KOPT-K1 (cell line): ENCODE results near the gene GRM4.

Experiments
- H3K27ac ChIP-seq: fragments of 200-600 bp; sonication (generic); 2 replicates; pipeline ENCODE4 v1.5.1; 2016; ENCODE audit warnings: antibody characterized with exemption, mild to moderate bottlenecking, low read depth, low read length; ENCODE audit not compliant: poor library complexity, severe bottlenecking
- H3K36me3 ChIP-seq: fragments of 200-600 bp; sonication (generic); 2 replicates; pipeline ENCODE4 v1.5.1; 2017; ENCODE audit warnings: antibody characterized with exemption, mild to moderate bottlenecking, low read length, moderate library complexity; ENCODE audit not compliant: insufficient read depth
- H3K9me3 ChIP-seq: fragments of 200-600 bp; sonication (generic); 2 replicates; pipeline ENCODE4 v1.5.1; 2017; ENCODE audit warnings: antibody characterized with exemption, low read length, mild to moderate bottlenecking; ENCODE audit not compliant: insufficient read depth, poor library complexity, severe bottlenecking

GRM4 gene

DNA sequence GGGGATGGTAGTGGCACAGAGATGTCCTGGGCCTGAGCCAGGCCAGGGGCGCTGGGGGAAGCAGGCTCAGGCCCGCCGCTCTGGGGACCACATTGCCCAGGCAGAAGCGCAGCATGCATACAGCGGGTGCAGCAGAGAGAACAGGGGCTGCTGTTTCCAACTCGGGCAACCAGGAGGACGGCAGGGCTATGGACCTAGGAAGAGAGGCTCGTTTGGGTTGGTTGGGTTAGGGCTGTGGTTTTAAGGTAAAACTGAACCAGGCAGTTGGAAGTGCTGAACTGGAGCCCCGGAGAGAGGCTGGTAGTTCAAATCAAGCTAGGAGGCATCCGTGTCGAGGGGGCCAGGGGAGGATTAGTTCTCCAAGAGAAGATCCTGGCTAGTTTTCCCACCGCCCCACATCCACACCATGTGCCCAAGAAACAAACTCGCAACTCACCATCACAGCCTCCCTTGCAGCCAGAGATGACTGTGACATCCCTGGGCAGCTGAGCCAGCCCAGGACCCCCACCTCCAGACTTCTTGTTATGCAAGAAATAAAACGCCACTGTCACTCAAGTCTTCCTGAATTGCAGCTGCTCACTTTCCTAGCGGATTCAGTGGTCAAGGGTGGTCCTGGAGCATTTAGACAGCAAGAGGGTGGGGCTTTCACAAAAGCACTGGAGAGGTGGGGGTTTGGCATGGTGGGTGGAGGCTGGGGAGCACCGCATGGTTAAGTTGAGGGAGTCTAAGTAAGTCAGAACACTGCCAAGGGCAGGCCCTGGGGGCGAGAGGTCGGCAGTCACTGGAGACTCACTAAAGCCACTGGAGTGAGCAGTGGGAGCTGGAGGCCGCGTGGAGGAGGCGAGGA is 161.2 kb downstream of the GRM4 start:
- H3K9me3 ChIP-seq: no peaks in the 10 kb centered on the region
- no peaks in the 10 kb centered on the region for H3K36me3 ChIP-seq
- no peak overlapping the region for H3K27ac ChIP-seq

DNA sequence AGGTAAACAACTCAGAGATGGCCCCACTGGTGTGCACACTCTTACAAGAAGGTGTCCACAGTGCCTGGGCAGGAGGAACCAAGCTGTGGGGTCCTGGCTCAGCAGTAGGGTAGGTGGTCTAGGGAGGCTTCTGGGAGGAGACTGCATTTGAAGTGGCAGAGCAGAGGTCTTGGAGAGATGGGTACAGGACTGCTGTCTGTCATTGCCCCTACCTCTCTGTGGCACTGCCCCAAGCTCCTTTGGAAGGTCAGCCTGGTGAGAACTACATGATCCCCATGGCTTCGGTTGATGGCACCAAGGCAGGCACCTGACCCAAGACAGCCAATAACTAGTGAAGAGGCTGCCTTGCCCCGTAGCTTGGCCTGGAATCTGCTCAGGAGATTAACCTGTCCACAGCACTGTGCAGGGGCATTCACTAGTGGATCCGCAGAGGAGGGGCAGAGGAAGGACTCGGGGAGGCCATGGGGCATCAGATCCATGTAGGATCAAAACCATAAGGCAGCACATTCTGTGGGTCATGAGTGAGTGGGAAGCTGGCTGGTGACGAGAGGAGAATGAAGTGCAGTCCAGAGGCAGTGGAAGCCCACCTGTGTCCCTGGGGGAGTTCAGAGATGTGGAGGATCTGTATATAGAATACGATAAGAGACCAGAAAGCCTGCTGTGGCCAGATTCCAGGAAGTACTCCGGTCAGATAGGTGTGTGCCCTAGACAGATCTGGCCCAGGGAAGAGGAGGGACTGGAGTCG is 162.0 kb downstream of the GRM4 start:
- no peaks in the 10 kb centered on the region for H3K36me3 ChIP-seq
- no peak overlapping the region for H3K27ac ChIP-seq
- no peaks in the 10 kb centered on the region for H3K9me3 ChIP-seq

DNA sequence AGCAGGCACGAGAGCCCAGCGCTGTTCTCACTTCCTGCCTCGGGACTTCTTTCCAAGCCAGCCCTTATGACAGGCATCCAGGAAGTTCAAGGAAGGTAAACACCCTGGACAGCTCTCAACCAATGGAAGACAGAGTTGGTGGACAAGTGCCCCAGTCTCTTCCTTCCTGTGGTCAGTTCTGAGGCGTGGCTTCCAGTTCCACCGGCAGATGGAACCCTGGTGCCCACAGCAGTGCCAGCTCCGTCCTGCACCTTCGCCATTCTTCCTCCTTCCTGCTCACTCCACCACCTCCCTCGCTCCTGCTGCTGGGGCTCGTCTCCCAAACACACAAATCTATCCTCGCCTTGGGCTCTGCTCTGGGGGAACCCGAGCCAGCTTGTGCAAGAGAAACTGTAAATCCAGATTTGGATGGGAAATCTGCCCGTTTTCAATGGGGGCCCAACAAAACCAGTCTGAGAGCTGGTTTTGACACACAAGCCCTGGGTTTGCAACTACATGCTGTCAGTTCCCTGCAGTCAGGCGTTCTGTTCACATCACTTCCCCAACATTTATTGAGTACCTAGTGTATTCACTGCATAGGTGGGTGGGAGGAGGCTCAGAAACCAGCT is 162.7 kb downstream of the GRM4 start:
- Histone ChIP-seq H3K36me3 (no peaks in the 10 kb centered on the region), H3K9me3 (no peaks in the 10 kb centered on the region), H3K27ac (no peak overlapping the region)

DNA sequence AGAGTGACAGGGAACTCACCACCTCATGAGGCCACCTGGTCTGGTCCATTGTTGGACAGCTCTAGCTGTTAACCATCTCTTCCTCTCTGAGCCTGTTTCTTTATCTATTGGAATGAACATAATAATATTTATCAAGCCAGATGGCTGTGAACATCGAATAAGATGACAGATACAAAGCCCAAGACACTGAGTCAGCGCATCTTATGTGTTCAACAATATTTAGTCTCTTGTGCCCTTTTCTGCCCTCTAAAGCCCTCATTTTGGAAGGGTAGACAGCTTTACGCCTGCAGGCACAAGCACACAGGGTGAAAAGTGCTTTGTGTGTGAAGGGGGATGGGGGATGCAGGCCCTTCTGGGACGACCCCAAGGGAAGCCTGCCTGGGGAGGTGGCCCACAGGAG is 164.0 kb downstream of the GRM4 start:
- Histone ChIP-seq H3K9me3 (no peaks in the 10 kb centered on the region), H3K27ac (no peak overlapping the region), H3K36me3 (no peaks in the 10 kb centered on the region)

DNA sequence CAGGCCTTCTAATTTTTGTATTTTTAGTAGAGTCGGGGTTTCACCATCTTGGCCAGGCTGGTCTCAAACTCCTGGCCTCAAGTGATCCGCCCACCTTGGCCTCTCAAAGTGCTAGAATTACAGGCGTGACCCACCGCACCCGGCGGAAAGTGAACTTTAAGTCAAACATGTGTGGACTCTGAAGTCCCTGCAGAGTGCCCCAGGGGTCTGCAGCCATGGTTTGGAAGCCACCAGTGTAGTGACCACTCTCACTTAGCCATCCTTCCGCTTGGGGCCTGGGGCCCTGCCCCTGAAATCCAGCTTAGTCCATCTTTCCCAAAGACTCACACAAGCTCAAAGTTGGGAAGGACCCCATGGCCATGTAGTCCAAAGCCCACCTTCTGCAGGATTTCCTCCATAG is 164.5 kb downstream of the GRM4 start:
- no peaks in the 10 kb centered on the region for H3K36me3 ChIP-seq
- H3K27ac ChIP-seq: no peak overlapping the region
- no peaks in the 10 kb centered on the region for H3K9me3 ChIP-seq

DNA sequence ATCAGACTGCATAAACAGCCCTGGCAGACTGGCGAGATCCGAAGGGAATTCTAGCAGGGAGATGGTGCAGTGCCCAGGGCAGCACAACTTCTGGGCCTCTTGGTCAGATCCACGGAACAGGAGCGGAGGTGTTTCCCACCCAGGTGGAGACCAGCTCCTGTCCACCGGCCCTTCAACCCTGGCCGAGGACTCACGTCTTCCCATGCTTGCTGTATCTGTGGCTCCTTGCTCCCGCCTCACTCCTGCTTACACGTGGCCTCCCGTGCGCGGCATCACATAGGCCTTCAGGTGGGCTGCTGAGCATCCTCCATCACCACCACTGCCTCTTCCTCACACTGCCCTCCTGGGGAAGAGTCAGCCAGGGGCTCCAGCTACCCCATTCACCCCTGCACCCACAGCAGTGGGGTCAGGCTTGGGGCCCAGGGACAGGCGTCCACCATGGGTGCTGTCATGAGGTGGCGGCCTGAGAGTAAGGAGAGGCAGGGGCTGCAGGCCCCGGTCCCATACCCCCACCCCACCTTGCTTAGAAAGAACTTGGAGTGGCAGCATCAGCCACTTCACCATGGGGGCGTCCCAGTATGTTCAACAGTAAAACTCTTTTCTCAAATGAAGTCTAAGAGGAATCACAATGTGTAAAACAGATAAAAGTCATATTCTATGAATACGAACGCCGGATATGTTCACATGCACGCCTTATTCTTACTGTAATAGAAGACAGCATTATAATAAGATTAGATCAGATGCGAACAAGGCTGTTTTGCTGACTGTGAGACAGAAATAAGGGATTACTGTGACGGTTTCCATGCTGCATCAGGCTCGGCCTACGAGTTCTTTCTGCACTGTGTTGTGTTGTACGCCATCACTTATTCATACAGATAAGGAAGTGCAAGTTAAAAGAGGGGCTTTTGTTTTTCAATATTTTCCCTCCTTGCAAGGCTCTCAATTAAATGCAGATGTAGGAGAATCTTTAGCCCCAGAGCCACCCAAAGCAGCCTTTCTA is 165.4 kb downstream of the GRM4 start:
- H3K9me3 ChIP-seq: no peaks in the 10 kb centered on the region
- H3K27ac ChIP-seq: no peak overlapping the region
- H3K36me3 ChIP-seq: no peaks in the 10 kb centered on the region

DNA sequence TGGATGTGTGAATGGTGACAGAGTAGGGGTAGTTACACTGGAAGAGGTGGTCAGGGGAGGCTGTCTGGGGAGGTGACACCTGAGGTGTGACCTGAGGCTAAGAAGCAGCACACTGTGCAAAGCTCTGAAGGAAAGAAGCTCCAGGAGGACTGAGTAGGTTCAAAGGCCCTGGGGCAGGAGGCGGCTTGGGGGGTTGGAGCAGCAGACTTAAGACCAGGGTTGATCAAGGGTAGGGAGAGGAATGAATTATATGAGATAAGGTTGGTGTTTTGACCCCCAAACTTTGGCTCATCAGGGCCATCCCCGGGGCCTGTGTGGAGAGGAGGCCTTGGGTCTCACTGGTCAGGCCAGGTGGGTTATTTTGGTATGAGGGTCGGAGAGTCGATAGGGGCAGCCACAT is 166.1 kb downstream of the GRM4 start:
- no peaks in the 10 kb centered on the region for H3K9me3 ChIP-seq
- H3K27ac ChIP-seq: no peak overlapping the region
- H3K36me3 ChIP-seq: no peaks in the 10 kb centered on the region

DNA sequence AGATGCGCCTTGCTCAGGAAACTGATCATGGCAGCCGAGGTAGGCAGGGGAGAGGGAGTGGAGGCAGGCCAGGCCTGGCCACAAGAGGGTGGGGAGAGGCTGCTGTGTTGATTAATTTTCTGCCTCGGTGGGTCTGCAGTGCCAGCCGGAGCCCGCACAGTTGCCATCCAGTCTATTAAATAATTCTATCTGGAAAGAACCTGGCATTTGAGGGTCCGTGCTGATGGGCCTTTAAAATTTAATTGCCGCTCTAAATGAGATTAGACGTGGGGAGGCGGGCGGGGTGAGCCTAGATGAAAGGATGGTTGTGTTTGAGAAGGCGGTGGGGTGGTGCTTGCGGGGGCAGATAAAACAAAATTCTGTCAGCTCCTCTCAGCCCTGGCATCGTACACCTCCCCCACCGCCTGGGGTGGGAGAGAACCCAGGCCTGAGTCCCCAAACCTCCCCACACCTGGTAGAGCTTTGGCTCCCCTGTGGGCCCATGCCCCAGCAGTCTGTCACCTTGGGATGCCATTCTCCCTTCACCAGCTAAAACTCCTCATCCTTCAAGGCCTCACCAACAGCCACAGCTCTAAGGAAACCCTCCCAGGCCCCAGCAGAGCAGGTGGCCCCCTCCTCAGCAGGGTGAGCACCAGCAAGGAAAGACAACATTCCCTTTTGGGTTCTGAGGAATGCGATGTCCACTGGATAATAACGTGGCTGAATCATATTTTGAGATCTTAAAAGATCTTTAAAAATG is 167.3 kb downstream of the GRM4 start:
- no peak overlapping the region for H3K27ac ChIP-seq

DNA sequence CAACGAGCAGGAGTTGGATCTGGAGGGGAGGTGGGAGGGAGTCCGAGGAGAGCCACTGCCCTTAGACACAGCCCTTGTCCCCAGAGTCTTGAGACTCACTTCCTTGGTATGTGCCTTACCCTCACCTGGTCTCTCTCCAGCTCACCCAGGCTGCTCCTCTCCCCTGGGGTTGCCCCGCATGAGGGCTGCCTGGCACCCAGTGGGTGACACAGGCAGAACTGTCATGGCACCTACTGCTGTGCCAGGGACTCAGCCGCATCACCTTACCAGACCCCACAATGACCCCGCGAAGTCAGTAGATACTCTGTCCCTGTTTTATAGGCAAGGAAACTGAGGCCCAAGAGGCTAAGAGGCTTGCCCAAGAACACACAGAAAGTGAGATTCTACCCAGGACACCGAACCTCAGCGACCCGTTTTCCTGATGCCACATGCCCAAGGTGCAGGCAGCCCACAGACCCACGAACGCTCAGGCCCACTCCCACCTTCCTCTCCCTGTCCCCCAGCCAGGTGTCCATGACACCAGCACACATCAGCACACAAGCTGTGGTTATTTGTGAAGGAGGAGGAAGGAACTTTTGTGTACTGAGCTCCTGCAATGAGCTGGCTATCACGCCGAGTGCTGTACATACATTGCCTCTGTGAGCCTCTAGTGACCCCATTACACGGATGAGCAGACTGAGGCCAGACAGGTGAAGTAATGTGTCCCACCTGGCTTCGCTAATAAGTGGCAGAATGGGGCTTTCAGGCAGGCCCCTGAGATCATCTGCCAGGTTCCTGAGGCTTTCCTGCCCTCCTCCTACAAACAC is 168.1 kb downstream of the GRM4 start:
- Histone ChIP-seq H3K9me3 (peaks cover 3% of the 10 kb centered on the region), H3K27ac (no peak overlapping the region), H3K36me3 (no peaks in the 10 kb centered on the region)

More for the DNA sequence above, 167.3 kb downstream of the GRM4 start:
- H3K9me3 ChIP-seq: no peaks in the 10 kb centered on the region
- no peaks in the 10 kb centered on the region for H3K36me3 ChIP-seq

DNA sequence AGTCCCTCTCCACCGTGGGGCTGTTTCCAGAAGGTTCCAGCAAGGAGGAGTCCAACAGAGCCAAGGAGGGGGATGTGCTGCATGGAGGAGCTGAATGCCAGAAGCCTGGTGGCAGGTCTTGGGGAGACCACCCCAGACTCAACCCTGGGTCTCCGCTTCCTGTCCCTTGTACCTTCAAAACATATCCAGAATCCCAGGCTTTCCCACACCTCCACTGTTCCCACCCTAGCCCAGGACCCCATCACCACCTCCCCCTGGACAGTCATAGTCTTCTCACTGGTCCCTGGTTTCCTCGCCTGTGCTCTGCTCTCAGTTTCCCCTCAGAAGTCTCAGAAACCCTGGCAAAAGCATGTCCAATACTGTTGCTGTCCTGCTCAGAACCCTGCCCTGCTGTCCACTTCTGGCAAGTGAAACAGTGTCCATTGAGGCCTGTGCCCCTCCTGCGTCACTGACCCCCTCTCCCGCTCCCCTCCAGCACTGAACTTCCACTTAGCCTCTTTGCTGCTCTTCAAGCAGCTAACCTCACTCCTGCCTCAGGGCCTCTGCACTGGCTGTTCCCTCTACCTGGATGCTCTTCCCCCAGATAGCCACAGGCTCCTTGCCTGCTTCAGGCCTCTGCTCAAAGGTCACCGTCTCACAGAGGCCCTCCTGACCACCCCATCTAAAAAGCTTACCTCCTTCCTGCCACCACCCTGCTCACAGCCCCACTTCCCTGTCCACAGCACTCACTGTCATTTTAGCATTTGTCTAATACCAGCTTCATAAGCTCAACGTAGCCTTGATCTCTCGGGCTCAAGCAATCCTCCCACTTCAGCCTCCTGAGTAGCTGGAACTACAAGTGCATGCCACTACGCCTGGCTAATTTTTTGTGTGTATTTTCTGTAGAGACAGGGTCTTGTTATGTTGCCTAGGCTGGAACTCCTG is 169.2 kb downstream of the GRM4 start:
- Histone ChIP-seq H3K36me3 (no peaks in the 10 kb centered on the region), H3K27ac (no peak overlapping the region), H3K9me3 (peaks cover 12% of the 10 kb centered on the region)

DNA sequence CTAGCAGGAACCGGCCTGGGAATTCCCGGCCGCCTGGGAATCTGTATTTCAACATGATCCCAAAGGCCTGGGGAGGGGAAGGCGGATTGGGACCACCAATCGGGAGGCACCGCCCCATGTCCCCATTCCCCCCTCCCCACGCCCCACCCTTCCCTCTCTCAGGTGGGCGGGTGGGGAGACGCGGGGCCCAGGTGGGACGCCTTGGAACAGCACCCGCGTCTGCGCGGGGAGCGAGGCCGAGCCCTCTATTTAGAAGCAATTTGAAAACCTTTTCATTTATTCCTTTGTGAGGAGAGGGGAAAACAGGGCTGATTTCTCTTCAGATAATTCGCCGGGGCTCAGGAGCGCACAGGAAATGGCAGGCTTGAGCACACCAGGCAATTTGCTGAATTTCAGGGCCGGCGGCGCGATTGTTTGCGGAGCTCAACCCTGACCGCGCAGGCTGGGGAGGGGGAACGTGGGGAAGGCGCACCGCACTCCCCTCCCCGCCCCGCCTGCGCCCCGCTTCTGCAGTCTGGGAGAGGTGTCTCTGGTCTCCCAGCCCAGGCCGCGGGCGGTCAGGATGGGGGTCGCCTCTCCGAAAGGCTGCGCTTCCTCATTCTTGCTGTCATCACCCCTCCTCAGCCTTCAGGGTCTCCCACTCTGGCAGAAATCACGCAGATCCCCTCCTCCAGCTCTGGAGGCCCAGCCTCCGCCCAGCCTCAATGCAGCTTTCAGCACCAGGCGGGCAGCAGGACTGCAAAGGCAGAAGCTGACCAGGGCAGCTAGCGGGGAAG is 170.0 kb downstream of the GRM4 start:
- Histone ChIP-seq H3K27ac (no peak overlapping the region), H3K36me3 (no peaks in the 10 kb centered on the region), H3K9me3 (peaks cover 12% of the 10 kb centered on the region)

DNA sequence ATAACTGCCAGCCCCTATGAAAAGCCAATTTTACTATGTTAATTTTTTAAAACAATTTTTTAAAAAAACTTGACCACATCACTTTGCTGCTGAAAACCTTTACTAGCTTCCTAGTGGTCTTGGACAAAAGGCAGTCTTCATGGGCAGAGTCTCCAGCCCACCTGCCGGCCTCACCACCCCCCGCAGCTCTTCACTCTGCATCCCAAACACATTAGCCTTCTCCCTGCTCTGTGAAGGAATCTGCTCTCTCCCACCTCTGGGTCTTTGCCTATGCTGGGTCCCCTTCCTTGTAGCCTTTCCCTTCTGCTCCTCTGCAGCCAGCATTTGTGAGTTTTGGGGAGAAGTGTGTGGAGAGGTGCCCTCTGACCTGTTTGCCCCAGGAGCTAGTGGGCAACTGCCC is 171.4 kb downstream of the GRM4 start:
- Histone ChIP-seq H3K36me3 (no peaks in the 10 kb centered on the region), H3K27ac (no peak overlapping the region), H3K9me3 (peaks cover 12% of the 10 kb centered on the region)
